ENCODE measurements around the gene ARHGAP6.

Gene ARHGAP6, protein sequence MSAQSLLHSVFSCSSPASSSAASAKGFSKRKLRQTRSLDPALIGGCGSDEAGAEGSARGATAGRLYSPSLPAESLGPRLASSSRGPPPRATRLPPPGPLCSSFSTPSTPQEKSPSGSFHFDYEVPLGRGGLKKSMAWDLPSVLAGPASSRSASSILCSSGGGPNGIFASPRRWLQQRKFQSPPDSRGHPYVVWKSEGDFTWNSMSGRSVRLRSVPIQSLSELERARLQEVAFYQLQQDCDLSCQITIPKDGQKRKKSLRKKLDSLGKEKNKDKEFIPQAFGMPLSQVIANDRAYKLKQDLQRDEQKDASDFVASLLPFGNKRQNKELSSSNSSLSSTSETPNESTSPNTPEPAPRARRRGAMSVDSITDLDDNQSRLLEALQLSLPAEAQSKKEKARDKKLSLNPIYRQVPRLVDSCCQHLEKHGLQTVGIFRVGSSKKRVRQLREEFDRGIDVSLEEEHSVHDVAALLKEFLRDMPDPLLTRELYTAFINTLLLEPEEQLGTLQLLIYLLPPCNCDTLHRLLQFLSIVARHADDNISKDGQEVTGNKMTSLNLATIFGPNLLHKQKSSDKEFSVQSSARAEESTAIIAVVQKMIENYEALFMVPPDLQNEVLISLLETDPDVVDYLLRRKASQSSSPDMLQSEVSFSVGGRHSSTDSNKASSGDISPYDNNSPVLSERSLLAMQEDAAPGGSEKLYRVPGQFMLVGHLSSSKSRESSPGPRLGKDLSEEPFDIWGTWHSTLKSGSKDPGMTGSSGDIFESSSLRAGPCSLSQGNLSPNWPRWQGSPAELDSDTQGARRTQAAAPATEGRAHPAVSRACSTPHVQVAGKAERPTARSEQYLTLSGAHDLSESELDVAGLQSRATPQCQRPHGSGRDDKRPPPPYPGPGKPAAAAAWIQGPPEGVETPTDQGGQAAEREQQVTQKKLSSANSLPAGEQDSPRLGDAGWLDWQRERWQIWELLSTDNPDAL (N-terminal part only)

DNA sequence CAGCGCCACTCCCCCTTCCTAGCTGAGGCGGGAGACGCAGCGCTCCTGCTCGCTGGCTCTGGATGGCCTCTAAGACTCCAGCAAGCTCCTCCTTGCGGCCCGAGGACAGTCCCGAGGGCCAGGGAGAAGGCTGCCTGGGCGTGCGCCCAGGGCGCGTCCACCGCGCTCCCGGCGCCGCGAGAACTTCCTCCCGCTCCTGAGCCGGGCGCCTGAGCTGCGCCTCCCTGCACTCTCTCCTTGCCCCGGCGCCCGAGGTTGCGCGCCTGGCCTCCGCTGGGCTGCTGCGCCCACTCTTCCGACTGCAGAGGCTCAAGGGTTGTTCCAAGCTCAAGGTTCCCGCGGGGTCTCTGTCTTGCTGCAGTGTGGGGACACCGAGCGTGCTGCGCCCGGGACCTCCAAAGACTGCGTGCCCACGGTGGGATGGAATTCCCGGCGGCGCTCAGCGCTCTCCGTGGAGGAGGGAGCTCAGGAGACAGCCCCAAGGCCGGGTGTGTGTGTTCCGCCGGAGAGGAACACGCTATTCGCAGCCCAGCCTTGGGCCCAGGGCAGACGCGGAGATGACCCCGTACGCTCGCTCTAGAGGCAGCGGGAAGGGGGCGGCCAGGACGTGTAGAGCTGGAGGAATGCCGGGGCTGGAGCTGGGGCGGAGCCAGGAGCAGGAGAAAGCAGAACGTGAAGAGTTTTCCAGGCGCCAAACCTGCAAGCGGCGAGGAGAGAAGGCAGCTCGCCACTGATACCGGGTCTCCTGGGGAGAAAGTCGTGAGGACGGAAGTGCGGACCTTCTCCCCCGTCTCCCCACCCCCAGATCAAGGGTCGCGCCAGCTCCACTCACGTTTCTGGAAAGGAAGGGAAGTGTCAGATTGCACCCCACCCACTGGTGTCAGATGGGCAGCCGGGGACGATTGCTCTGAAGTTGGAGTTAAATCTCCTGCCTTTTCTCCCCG, at the start of gene ARHGAP6:
TSS of gene ARHGAP6 (minus strand) at position 753 of the 944 bp plus-strand sequence. CDS start 1,092 bp downstream, outside the sequence.
- Histone ChIP-seq H3K36me3 (ENCODE audit: control insufficient read depth in 5 of 5, insufficient read depth in 5 of 5, low read length in 5 of 5) (no peaks in the 10 kb centered on the region), H3K4me3 (ENCODE audit: low read depth in 1 of 5, low read length in 5 of 5) (peak within 1 kb of the TSS; percentile 51 to 61 (median 53)), H3K9me3 (ENCODE audit: control insufficient read depth in 5 of 5, low read length in 5 of 5) (peaks cover 0 to 3% (median 0%) of the 10 kb centered on the region in 5 donors), H3K4me1 (ENCODE audit: control insufficient read depth in 5 of 5, insufficient read depth in 5 of 5, low read length in 5 of 5) (peaks cover 0 to 16% (median 12%) of the 10 kb centered on the region in 5 donors), H3K27me3 (ENCODE audit: control insufficient read depth in 5 of 5, insufficient read depth in 4 of 5, low read length in 5 of 5) (peaks cover 0 to 28% (median 15%) of the 10 kb centered on the region in 5 donors), H3K27ac (ENCODE audit: low read depth, low read length) (no peak within 1 kb of the TSS), H3K9ac (ENCODE audit: low read length in 5 of 5) (no peak within 1 kb of the TSS)

- H3K4me3 ChIP-seq (ENCODE audit: low read depth in 1 of 5, low read length in 5 of 5), result no peak overlapping the region
- H3K36me3 ChIP-seq (ENCODE audit: control insufficient read depth in 5 of 5, insufficient read depth in 5 of 5, low read length in 5 of 5), result no peaks in the 10 kb centered on the region
- no peak overlapping the region for H3K27ac ChIP-seq (ENCODE audit: low read depth, low read length)
- H3K4me1 ChIP-seq (ENCODE audit: control insufficient read depth in 5 of 5, insufficient read depth in 5 of 5, low read length in 5 of 5), result no peaks in the 10 kb centered on the region
- no peaks in the 10 kb centered on the region for H3K9me3 ChIP-seq (ENCODE audit: control insufficient read depth in 5 of 5, low read length in 5 of 5)
- peaks cover 0 to 26% (median 15%) of the 10 kb centered on the region in 5 donors for H3K27me3 ChIP-seq (ENCODE audit: control insufficient read depth in 5 of 5, insufficient read depth in 4 of 5, low read length in 5 of 5)
- no peak overlapping the region for H3K9ac ChIP-seq (ENCODE audit: low read length in 5 of 5)
These were observed 39.2 kb upstream of the ARHGAP6 start for GRCh38 chrX:11704725-11705495.

- Histone ChIP-seq H3K27me3 (ENCODE audit: control insufficient read depth in 5 of 5, insufficient read depth in 4 of 5, low read length in 5 of 5) (peaks cover 0 to 26% (median 15%) of the 10 kb centered on the region in 5 donors), H3K9ac (ENCODE audit: low read length in 5 of 5) (no peak overlapping the region), H3K4me1 (ENCODE audit: control insufficient read depth in 5 of 5, insufficient read depth in 5 of 5, low read length in 5 of 5) (no peaks in the 10 kb centered on the region), H3K9me3 (ENCODE audit: control insufficient read depth in 5 of 5, low read length in 5 of 5) (no peaks in the 10 kb centered on the region), H3K4me3 (ENCODE audit: low read depth in 1 of 5, low read length in 5 of 5) (no peak overlapping the region), H3K36me3 (ENCODE audit: control insufficient read depth in 5 of 5, insufficient read depth in 5 of 5, low read length in 5 of 5) (no peaks in the 10 kb centered on the region), H3K27ac (ENCODE audit: low read depth, low read length) (no peak overlapping the region)
These were observed 38.1 kb upstream of the ARHGAP6 start for GRCh38 chrX:11703855-11704254.

- H3K27ac ChIP-seq (ENCODE audit: low read depth, low read length), result no peak overlapping the region
- H3K36me3 ChIP-seq (ENCODE audit: control insufficient read depth in 5 of 5, insufficient read depth in 5 of 5, low read length in 5 of 5), result no peaks in the 10 kb centered on the region
- no peak overlapping the region for H3K9ac ChIP-seq (ENCODE audit: low read length in 5 of 5)
- H3K4me3 ChIP-seq (ENCODE audit: low read depth in 1 of 5, low read length in 5 of 5), result no peak overlapping the region
- no peaks in the 10 kb centered on the region for H3K9me3 ChIP-seq (ENCODE audit: control insufficient read depth in 5 of 5, low read length in 5 of 5)
- no peaks in the 10 kb centered on the region for H3K4me1 ChIP-seq (ENCODE audit: control insufficient read depth in 5 of 5, insufficient read depth in 5 of 5, low read length in 5 of 5)
- peaks cover 0 to 26% (median 15%) of the 10 kb centered on the region in 5 donors for H3K27me3 ChIP-seq (ENCODE audit: control insufficient read depth in 5 of 5, insufficient read depth in 4 of 5, low read length in 5 of 5)
These were observed 37.4 kb upstream of the ARHGAP6 start for GRCh38 chrX:11702965-11703631.

DNA sequence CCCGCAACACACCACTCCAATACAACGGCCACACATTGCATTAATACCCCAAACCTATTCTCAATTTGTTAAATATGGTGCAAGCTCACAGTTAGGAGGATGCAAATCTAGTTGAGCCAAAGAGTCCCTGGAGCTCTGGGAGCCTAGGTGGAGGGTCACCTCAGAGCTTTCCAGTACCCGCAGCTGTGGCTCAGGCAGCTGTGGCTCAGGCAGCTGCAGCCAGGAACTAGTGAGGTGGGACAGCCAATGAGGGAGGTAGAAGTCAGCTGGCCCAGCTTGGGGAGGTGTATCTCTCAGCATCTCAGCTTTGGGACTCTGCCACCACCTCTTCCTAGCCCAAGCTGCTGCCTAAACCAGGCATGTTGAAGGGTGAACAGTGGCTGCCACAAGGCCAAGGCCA, 36.7 kb upstream of the ARHGAP6 start:
- no peaks in the 10 kb centered on the region for H3K9me3 ChIP-seq (ENCODE audit: control insufficient read depth in 5 of 5, low read length in 5 of 5)
- H3K27me3 ChIP-seq (ENCODE audit: control insufficient read depth in 5 of 5, insufficient read depth in 4 of 5, low read length in 5 of 5), result peaks cover 0 to 26% (median 15%) of the 10 kb centered on the region in 5 donors
- H3K4me1 ChIP-seq (ENCODE audit: control insufficient read depth in 5 of 5, insufficient read depth in 5 of 5, low read length in 5 of 5), result no peaks in the 10 kb centered on the region
- no peaks in the 10 kb centered on the region for H3K36me3 ChIP-seq (ENCODE audit: control insufficient read depth in 5 of 5, insufficient read depth in 5 of 5, low read length in 5 of 5)
- H3K27ac ChIP-seq (ENCODE audit: low read depth, low read length), result no peak overlapping the region
- no peak overlapping the region for H3K9ac ChIP-seq (ENCODE audit: low read length in 5 of 5)
- H3K4me3 ChIP-seq (ENCODE audit: low read depth in 1 of 5, low read length in 5 of 5), result no peak overlapping the region

- no peaks in the 10 kb centered on the region for H3K4me1 ChIP-seq (ENCODE audit: control insufficient read depth in 5 of 5, insufficient read depth in 5 of 5, low read length in 5 of 5)
- H3K27me3 ChIP-seq (ENCODE audit: control insufficient read depth in 5 of 5, insufficient read depth in 4 of 5, low read length in 5 of 5), result peaks cover 0 to 12% (median 5%) of the 10 kb centered on the region in 5 donors
- no peaks in the 10 kb centered on the region for H3K9me3 ChIP-seq (ENCODE audit: control insufficient read depth in 5 of 5, low read length in 5 of 5)
- no peak overlapping the region for H3K27ac ChIP-seq (ENCODE audit: low read depth, low read length)
- no peak overlapping the region for H3K4me3 ChIP-seq (ENCODE audit: low read depth in 1 of 5, low read length in 5 of 5)
- H3K9ac ChIP-seq (ENCODE audit: low read length in 5 of 5), result no peak overlapping the region
- H3K36me3 ChIP-seq (ENCODE audit: control insufficient read depth in 5 of 5, insufficient read depth in 5 of 5, low read length in 5 of 5), result no peaks in the 10 kb centered on the region
These were observed 33.0 kb upstream of the ARHGAP6 start for GRCh38 chrX:11698702-11699101.

GRCh38 chrX:11688201-11688600, 22.5 kb upstream of the ARHGAP6 start:
- H3K9ac ChIP-seq (ENCODE audit: low read length in 5 of 5), result no peak overlapping the region

GRCh38 chrX:11687157-11687556, 21.4 kb upstream of the ARHGAP6 start:
- Histone ChIP-seq H3K27ac (ENCODE audit: low read depth, low read length) (no peak overlapping the region), H3K27me3 (ENCODE audit: control insufficient read depth in 5 of 5, insufficient read depth in 4 of 5, low read length in 5 of 5) (peaks cover 0 to 11% (median 4%) of the 10 kb centered on the region in 5 donors), H3K36me3 (ENCODE audit: control insufficient read depth in 5 of 5, insufficient read depth in 5 of 5, low read length in 5 of 5) (no peaks in the 10 kb centered on the region), H3K9ac (ENCODE audit: low read length in 5 of 5) (no peak overlapping the region), H3K4me1 (ENCODE audit: control insufficient read depth in 5 of 5, insufficient read depth in 5 of 5, low read length in 5 of 5) (no peaks in the 10 kb centered on the region), H3K4me3 (ENCODE audit: low read depth in 1 of 5, low read length in 5 of 5) (no peak overlapping the region), H3K9me3 (ENCODE audit: control insufficient read depth in 5 of 5, low read length in 5 of 5) (no peaks in the 10 kb centered on the region)

More at GRCh38 chrX:11688201-11688600, 22.5 kb upstream of the ARHGAP6 start:
- no peaks in the 10 kb centered on the region for H3K36me3 ChIP-seq (ENCODE audit: control insufficient read depth in 5 of 5, insufficient read depth in 5 of 5, low read length in 5 of 5)
- no peak overlapping the region for H3K27ac ChIP-seq (ENCODE audit: low read depth, low read length)
- H3K9me3 ChIP-seq (ENCODE audit: control insufficient read depth in 5 of 5, low read length in 5 of 5), result no peaks in the 10 kb centered on the region
- peaks cover 0 to 7% (median 4%) of the 10 kb centered on the region in 5 donors for H3K27me3 ChIP-seq (ENCODE audit: control insufficient read depth in 5 of 5, insufficient read depth in 4 of 5, low read length in 5 of 5)
- no peaks in the 10 kb centered on the region for H3K4me1 ChIP-seq (ENCODE audit: control insufficient read depth in 5 of 5, insufficient read depth in 5 of 5, low read length in 5 of 5)
- no peak overlapping the region for H3K4me3 ChIP-seq (ENCODE audit: low read depth in 1 of 5, low read length in 5 of 5)
